ENCODE measurements around the gene BRI3.

Gene BRI3

GRCh38 chr7:98252425-98253054 is 28.9 kb upstream of the BRI3 start:
- no peak for DNase-seq (ENCODE audit: low read depth in 2 of 2)

GRCh38 chr7:98254516-98254915 is 27.0 kb upstream of the BRI3 start:
- no peak for DNase-seq (ENCODE audit: low read depth in 2 of 2)

GRCh38 chr7:98254951-98255610 is 26.4 kb upstream of the BRI3 start:
- DNase-seq (ENCODE audit: low read depth in 2 of 2): no peak

GRCh38 chr7:98256431-98256830 is 25.1 kb upstream of the BRI3 start:
- no peak for DNase-seq (ENCODE audit: low read depth in 2 of 2)

- no peak for DNase-seq (ENCODE audit: low read depth in 2 of 2)
Measured at GRCh38 chr7:98257701-98258100, 23.8 kb upstream of the BRI3 start.

GRCh38 chr7:98265841-98266271 is 15.6 kb upstream of the BRI3 start:
- no peak for DNase-seq (ENCODE audit: low read depth in 2 of 2)

GRCh38 chr7:98266840-98267239 is 14.6 kb upstream of the BRI3 start:
- no peak for DNase-seq (ENCODE audit: low read depth in 2 of 2)

GRCh38 chr7:98267303-98267702 is 14.2 kb upstream of the BRI3 start:
- DNase-seq (ENCODE audit: low read depth in 2 of 2): no peak

- no peak for DNase-seq (ENCODE audit: low read depth in 2 of 2)
Measured at GRCh38 chr7:98276241-98276761, 5.2 kb upstream of the BRI3 start.

- no peak for DNase-seq (ENCODE audit: low read depth in 2 of 2)
Measured at GRCh38 chr7:98278408-98278807, 3.1 kb upstream of the BRI3 start.

GRCh38 chr7:98278936-98279335 is 2.5 kb upstream of the BRI3 start:
- no peak for DNase-seq (ENCODE audit: low read depth in 2 of 2)

- DNase-seq (ENCODE audit: low read depth in 2 of 2): no peak
Measured at GRCh38 chr7:98280296-98280695, 1.2 kb upstream of the BRI3 start.

- DNase-seq (ENCODE audit: low read depth in 2 of 2): no peak
Measured at GRCh38 chr7:98281757-98282606, 496 bp downstream of the BRI3 start.

GRCh38 chr7:98282703-98283102 is 1.2 kb downstream of the BRI3 start:
- DNase-seq (ENCODE audit: low read depth in 2 of 2): no peak

- DNase-seq (ENCODE audit: low read depth in 2 of 2): no peak
Measured at GRCh38 chr7:98283127-98283886, 1.8 kb downstream of the BRI3 start.

GRCh38 chr7:98283887-98284222 is 2.4 kb downstream of the BRI3 start:
- no peak for DNase-seq (ENCODE audit: low read depth in 2 of 2)

GRCh38 chr7:98284335-98285036 is 3.0 kb downstream of the BRI3 start:
- DNase-seq (ENCODE audit: low read depth in 2 of 2): no peak

- no peak for DNase-seq (ENCODE audit: low read depth in 2 of 2)
Measured at GRCh38 chr7:98285157-98286092, 3.9 kb downstream of the BRI3 start.

- no peak for DNase-seq (ENCODE audit: low read depth in 2 of 2)
Measured at GRCh38 chr7:98286093-98286539, 4.6 kb downstream of the BRI3 start.
